IMR-90 (cell line): Measurements from ENCODE around the gene INPP5A. TPM values are rescaled to one million over a fixed set of nuclear protein-coding genes. Genes with fewer than 3 reads are reported as not detected.

Experiments used
- ATAC-seq: fragments of 200-7000 bp; cut with Tn5 transposase; 2 replicates; pipeline ENCODE4 v1.9.1; 2020; ENCODE audit warnings: low read depth, mild to moderate bottlenecking, moderate library complexity
- BruUV-seq: library from RNA; stranded (reverse); fragments of 400-500 nt; replicated peaks from 2 replicates; lab custom pipeline; 2021; lab: Mats Ljungman, UMichigan
- CTCF ChIA-PET: fragments of 300-600 bp; formaldehyde crosslinking; extraction: SDS; loops from one replicate; lab custom pipeline; 2021; ENCODE audit warnings: antibody characterized with exemption; lab: Yijun Ruan, JAX
- POLR2A ChIA-PET: fragments of 300-600 bp; sonication (Branson Sonifier 250); formaldehyde crosslinking; loops from one replicate; lab custom pipeline; 2022; ENCODE audit warnings: antibody characterized with exemption; ENCODE audit not compliant: unreplicated experiment; lab: Charles Lee
- DNase-seq: peaks from one replicate; pipeline ENCODE4 v3.0.0; 2013
- H2AFZ ChIP-seq: replicated peaks from 2 replicates; pipeline ENCODE3; 2013; ENCODE audit warnings: low read length, mild to moderate bottlenecking; ENCODE audit not compliant: poor library complexity
- H2AK5ac ChIP-seq: 2 replicates; pipeline ENCODE4 v1.6.1; 2013; ENCODE audit warnings: low read depth, low read length, inconsistent platforms
- H2AK9ac ChIP-seq: replicated peaks from 2 replicates; pipeline ENCODE3; 2013; ENCODE audit warnings: mild to moderate bottlenecking, low read depth, low read length, moderate library complexity; ENCODE audit not compliant: poor library complexity
- H2BK120ac ChIP-seq: 2 replicates; pipeline ENCODE4 v1.6.1; 2013; ENCODE audit warnings: low read depth, low read length, inconsistent platforms
- H2BK15ac ChIP-seq: 3 replicates; pipeline ENCODE4 v1.6.1; 2013; ENCODE audit warnings: low read depth, low read length, inconsistent platforms
- H2BK20ac ChIP-seq: 2 replicates; pipeline ENCODE4 v1.6.1; 2013; ENCODE audit warnings: low read depth, mild to moderate bottlenecking, inconsistent platforms, low read length, moderate library complexity
- H2BK5ac ChIP-seq: 2 replicates; pipeline ENCODE4 v1.6.1; 2013; ENCODE audit warnings: mild to moderate bottlenecking, low read depth, low read length, inconsistent platforms; ENCODE audit not compliant: poor library complexity, severe bottlenecking
- H3K14ac ChIP-seq: replicated peaks from 2 replicates; pipeline ENCODE4 v1.6.1; 2013; ENCODE audit warnings: low read depth, low read length, inconsistent platforms
- H3K18ac ChIP-seq: 2 replicates; pipeline ENCODE4 v1.6.1; 2013; ENCODE audit warnings: low read depth, low read length, control low read depth
- H3K23ac ChIP-seq: 2 replicates; pipeline ENCODE4 v1.6.1; 2013; ENCODE audit warnings: low read depth, low read length, inconsistent platforms
- H3K27ac ChIP-seq: 2 replicates; pipeline ENCODE4 v1.5.1; 2013; ENCODE audit warnings: mild to moderate bottlenecking, control low read depth, low read length; ENCODE audit not compliant: insufficient read depth
- H3K27me3 ChIP-seq: 2 replicates; pipeline ENCODE4 v1.6.1; 2013; ENCODE audit warnings: low read length; ENCODE audit not compliant: control insufficient read depth, insufficient read depth
- H3K36me3 ChIP-seq: 2 replicates; pipeline ENCODE4 v1.6.1; 2013; ENCODE audit warnings: low read length, mixed read lengths; ENCODE audit not compliant: control insufficient read depth, insufficient read depth
- H3K4ac ChIP-seq: 2 replicates; pipeline ENCODE4 v1.6.1; 2013; ENCODE audit warnings: low read depth, low read length, inconsistent platforms
- H3K4me1 ChIP-seq: 2 replicates; pipeline ENCODE4 v1.6.1; 2013; ENCODE audit warnings: low read length, mixed read lengths; ENCODE audit not compliant: control insufficient read depth, insufficient read depth
- H3K4me2 ChIP-seq: 2 replicates; pipeline ENCODE4 v1.6.1; 2013; ENCODE audit warnings: low read depth, mild to moderate bottlenecking, control low read depth, low read length, moderate library complexity
- H3K4me3 ChIP-seq: 2 replicates; pipeline ENCODE4 v1.5.1; 2013; ENCODE audit warnings: low read depth, mild to moderate bottlenecking, control low read depth, low read length, moderate library complexity; ENCODE audit not compliant: insufficient read depth
- H3K56ac ChIP-seq: 2 replicates; pipeline ENCODE4 v1.6.1; 2013; ENCODE audit warnings: low read length, inconsistent platforms; ENCODE audit not compliant: insufficient read depth; ENCODE audit errors: extremely low read depth
- H3K79me1 ChIP-seq, 2 experiments: 2 replicates each; pipeline ENCODE4 v1.6.1; 2013; ENCODE audit warnings: low read length in 2 of 2, inconsistent platforms in 1 of 2, low read depth in 1 of 2
- H3K9ac ChIP-seq: 2 replicates; pipeline ENCODE4 v1.6.1; 2013; ENCODE audit warnings: low read depth, low read length, control low read depth
- H3K9me1 ChIP-seq: 2 replicates; pipeline ENCODE4 v1.6.1; 2013; ENCODE audit warnings: low read length, inconsistent platforms; ENCODE audit not compliant: insufficient read depth
- H3K9me3 ChIP-seq: 2 replicates; pipeline ENCODE4 v1.6.1; 2013; ENCODE audit warnings: low read length; ENCODE audit not compliant: control insufficient read depth, insufficient read depth
- H4K20me1 ChIP-seq: 2 replicates; pipeline ENCODE4 v1.6.1; 2013; ENCODE audit warnings: low read length, inconsistent platforms; ENCODE audit not compliant: insufficient read depth
- H4K5ac ChIP-seq: 2 replicates; pipeline ENCODE4 v1.6.1; 2013; ENCODE audit warnings: mild to moderate bottlenecking, low read depth, low read length, control low read depth
- H4K8ac ChIP-seq, 2 experiments: 2 replicates each; pipeline ENCODE4 v1.6.1; 2013; ENCODE audit warnings: low read depth in 2 of 2, low read length in 2 of 2, control low read depth in 1 of 2, inconsistent platforms in 1 of 2
- H4K91ac ChIP-seq: 2 replicates; pipeline ENCODE4 v1.6.1; 2013; ENCODE audit warnings: low read depth, low read length, inconsistent platforms; ENCODE audit not compliant: insufficient read depth
- CHD1 ChIP-seq: IDR thresholded peaks from 2 replicates; pipeline ENCODE4 v1.6.1; 2012; ENCODE audit warnings: low read depth, low read length, improper control_type of control experiment
- CTCF ChIP-seq: conservative IDR thresholded peaks from 2 replicates; pipeline ENCODE4 v1.5.1; 2012; ENCODE audit warnings: mild to moderate bottlenecking, low read depth, low read length, improper control_type of control experiment
- MAFK ChIP-seq: IDR thresholded peaks from 2 replicates; pipeline ENCODE4 v1.6.1; 2012; ENCODE audit warnings: low read depth, low read length, improper control_type of control experiment
- MAZ ChIP-seq: IDR thresholded peaks from 2 replicates; pipeline ENCODE4 v1.6.1; 2012; ENCODE audit warnings: low read depth, mild to moderate bottlenecking, low read length, improper control_type of control experiment, moderate library complexity, borderline replicate concordance
- MXI1 ChIP-seq: IDR thresholded peaks from 2 replicates; pipeline ENCODE4 v1.6.1; 2012; ENCODE audit warnings: low read depth, mild to moderate bottlenecking, low read length, moderate library complexity, borderline replicate concordance
- NFE2L2 ChIP-seq: fragments of 150-350 bp; IDR thresholded peaks from 2 replicates; pipeline ENCODE4 v1.6.1; 2016; ENCODE audit warnings: low read depth, mild to moderate bottlenecking, low read length
- POLR2A ChIP-seq: IDR thresholded peaks from 2 replicates; pipeline ENCODE4 v1.6.1; 2012; ENCODE audit warnings: mild to moderate bottlenecking, low read depth, low read length
- RAD21 ChIP-seq: IDR thresholded peaks from 2 replicates; pipeline ENCODE4 v1.6.1; 2012; ENCODE audit warnings: low read length, improper control_type of control experiment
- WGBS, 2 experiments: methylation state at CpG; one replicate each; pipeline versions ENCODE4 v1.1.5 to v1.1.7; 2013; ENCODE audit warnings: missing lambda C conversion rate in 2 of 2; ENCODE audit not compliant: insufficient read length in 1 of 2; ENCODE audit errors: extremely low coverage in 2 of 2; 5-methylcytosine and 5-hydroxymethylcytosine counted together
- dilution Hi-C: fragments of 300-500 bp; cut with HindIII; formaldehyde crosslinking; loops from one replicate; pipeline ENCODE4 v1.14.3; 2018; ENCODE audit warnings: low sequenced_read_pairs; ENCODE audit not compliant: unreplicated experiment
- in situ Hi-C: fragments of 300-500 bp; cut with MboI; formaldehyde crosslinking; loops from 3 replicates; pipeline ENCODE4 v1.14.3; 2019; ENCODE audit warnings: low sequenced_read_pairs, inconsistent platforms, mixed read lengths
- intact Hi-C: fragments of 100-400 bp; cut with micrococcal nuclease; formaldehyde crosslinking; loops from 2 replicates; pipeline ENCODE4 v1.10.0; 2022
- polyA plus RNA-seq, 3 experiments: library from polyadenylated mRNA; depleted of rRNA; stranded (reverse); fragments of >200 nt; gene quantifications; 2 replicates each; pipeline ENCODE4 v1.2.3, GENCODE V29; 2012; ENCODE audit warnings: low replicate concordance in 1 of 3
- total RNA-seq: library from RNA; depleted of rRNA; stranded (reverse); fragments of >200 nt; gene quantifications from 2 replicates; pipeline ENCODE4 v1.2.3, GENCODE V29; 2012

Gene INPP5A
- total and polyA plus RNA-seq, 2 of the 4 experiments (the other 2 are of a cell fraction) = 21.4 to 36.7 TPM

GRCh38 chr10:132602614-132603013 lies 65.0 kb downstream of the INPP5A start:
- POLR2A ChIA-PET = no interaction called here
- Histone ChIP-seq H4K91ac (no peak overlapping the region), H2AK5ac (no peak overlapping the region), H3K4me2 (no peak overlapping the region), H4K5ac (no peak overlapping the region), H2BK5ac (no peak overlapping the region), H3K4ac (no peak overlapping the region), H3K27me3 (no peaks in the 10 kb centered on the region; the same call in 1 of the 2 replicates), H3K79me1 (peaks cover 35 to 36% of the 10 kb centered on the region in 2 experiments), H3K9me3 (peaks cover 2% of the 10 kb centered on the region; the same call in 1 of the 2 replicates), H3K9me1 (peaks cover 3% of the 10 kb centered on the region; the same call in 1 of the 2 replicates), H2AFZ (no peak overlapping the region), H3K4me3 (no peak overlapping the region), H3K27ac (no peak overlapping the region), H3K9ac (no peak overlapping the region), H2BK120ac (no peak overlapping the region), H4K8ac (no peak overlapping the region), H4K20me1 (peaks cover 57% of the 10 kb centered on the region), H3K56ac (no peak overlapping the region), H3K23ac (no peak overlapping the region), H3K14ac (no peak overlapping the region), H3K4me1 (peaks cover 2% of the 10 kb centered on the region; the same call in 1 of the 2 replicates), H2BK20ac (no peak overlapping the region), H3K36me3 (no peaks in the 10 kb centered on the region), H2BK15ac (no peak overlapping the region), H2AK9ac (no peak overlapping the region), H3K18ac (no peak overlapping the region)
- no TSS peak for BruUV-seq
- in situ Hi-C loops = no loop called here
- intact Hi-C loops = no loop called here
- dilution Hi-C loops = no loop called here
- WGBS, 2 experiments = no CpG with 5 or more reads among the region's 6 CpGs
- CTCF ChIA-PET = no interaction called here
- DNase-seq = no peak
- TF ChIP-seq MXI1 (no peak), CTCF (no peak), POLR2A (no peak), CHD1 (no peak), NFE2L2 (no peak), MAZ (no peak), RAD21 (no peak), MAFK (no peak)
- no peak for ATAC-seq
